Cortex of kidney (tissue), 1 donor: Measurements from ENCODE around the gene FAM50A.
"Not testable (repeated sequence)": the region's sequence is repeated elsewhere in the genome, so short reads cannot be mapped to it uniquely, and the experiment has no call there.

Experiments used
- DNase-seq: peaks from one replicate; lab custom pipeline; 2025; lab: John Stamatoyannopoulos, UW

Gene FAM50A

DNA sequence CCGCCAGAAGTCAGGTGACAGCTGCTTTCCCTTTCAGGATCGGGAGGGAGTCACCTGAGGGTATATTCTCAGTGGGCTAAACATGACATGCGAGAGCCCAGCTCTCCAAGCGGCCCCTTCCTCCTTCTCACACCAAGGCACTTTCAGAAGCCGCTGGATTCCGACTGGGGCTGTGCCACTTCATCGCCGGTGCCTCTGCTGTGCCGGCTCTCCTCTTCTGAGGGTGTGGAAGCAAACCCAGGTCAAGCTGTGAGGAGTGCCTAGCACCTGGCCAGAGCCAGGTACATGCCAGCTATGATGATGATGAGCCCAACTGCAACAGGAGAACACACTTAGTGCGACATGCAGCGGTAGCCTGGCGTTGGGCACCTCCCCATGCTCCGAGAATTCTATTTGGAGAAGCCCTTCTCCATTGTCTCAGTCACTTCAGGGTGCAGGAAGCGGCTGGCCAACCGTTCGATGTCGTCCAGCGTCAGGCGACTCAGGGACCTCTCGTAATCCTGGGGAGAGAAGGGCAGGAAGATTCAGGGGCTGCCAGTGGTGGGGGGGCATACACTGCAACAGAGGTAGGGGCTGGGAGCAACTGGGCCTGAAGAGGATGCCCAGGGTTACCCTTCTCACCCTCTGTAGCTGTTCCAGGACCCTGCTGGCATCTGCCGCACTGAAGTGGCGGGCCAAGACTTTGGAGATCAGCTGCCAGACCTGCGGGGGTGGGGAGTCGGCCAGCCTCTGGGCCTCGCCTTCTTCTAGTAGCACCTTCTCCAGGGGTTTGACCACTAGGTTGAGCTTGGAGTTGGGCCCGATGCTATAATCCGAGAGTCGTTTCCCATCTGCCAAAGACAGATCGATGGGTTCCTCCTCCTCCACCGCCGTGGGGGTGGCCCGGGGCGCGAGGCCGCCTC lies 41.5 kb downstream of the FAM50A start:
- DNase-seq: no peak

DNA sequence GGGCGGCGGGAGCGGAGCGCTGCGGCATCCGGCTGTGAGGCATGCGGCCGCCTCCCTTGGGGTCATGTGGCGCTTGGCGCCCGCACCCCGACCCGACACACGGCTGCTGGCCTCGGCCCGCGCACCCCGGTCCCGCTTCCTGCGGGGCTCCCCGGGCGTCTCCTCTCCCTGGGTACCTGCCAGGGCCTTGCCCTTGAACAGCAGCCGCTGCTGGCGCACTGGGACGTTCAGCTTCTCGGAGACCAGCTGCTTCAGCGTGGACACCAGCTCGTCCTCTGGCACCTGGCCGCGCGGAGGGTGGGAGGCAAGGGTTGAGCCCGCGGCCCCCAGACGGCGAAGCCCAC lies 42.1 kb downstream of the FAM50A start:
- DNase-seq: no peak

GRCh38 chrX:154486396-154487207 lies 42.7 kb downstream of the FAM50A start, which contains the start of gene UBL4A:
Gene UBL4A (minus strand): TSS chrX:154486615. CDS start chrX:154486584, 31 bp downstream.
- DNase-seq: no peak

DNA sequence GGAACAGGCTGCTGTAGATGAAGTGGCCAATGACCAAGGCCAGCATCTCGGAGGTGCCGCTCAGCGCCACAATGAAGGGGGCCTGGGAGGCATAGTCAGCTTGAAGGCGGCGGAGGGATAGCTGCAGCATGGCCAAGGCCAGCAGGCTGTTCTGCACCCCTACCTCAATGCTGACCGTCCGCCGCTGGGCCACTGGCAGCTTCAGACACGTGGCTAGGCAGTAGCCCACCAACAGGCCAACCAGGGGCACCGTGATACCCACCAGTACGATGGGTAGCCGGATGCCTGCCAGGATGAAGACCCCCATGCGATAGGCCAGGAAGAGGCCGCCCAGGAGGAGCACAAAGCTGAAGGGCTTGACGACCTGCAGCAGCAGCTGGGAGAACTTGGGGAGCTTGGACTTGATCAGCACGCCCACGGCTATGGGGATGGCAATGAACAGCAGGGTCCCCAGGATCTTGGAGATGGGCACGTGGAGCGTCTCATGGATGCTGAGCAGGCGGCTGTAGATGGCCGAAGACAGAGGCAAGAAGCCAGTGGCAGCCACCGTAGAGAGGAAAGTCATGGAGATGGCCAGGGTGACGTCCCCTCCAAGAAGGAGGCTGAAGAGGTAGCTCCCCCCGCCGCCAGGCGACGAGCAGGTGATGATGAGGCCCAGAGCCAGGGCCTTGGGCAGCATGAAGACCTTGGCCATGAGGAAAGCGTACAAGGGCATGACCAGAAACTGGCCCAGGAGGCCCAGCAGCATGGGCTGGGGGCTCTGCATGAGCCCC lies 43.8 kb downstream of the FAM50A start:
- DNase-seq: no peak

DNA sequence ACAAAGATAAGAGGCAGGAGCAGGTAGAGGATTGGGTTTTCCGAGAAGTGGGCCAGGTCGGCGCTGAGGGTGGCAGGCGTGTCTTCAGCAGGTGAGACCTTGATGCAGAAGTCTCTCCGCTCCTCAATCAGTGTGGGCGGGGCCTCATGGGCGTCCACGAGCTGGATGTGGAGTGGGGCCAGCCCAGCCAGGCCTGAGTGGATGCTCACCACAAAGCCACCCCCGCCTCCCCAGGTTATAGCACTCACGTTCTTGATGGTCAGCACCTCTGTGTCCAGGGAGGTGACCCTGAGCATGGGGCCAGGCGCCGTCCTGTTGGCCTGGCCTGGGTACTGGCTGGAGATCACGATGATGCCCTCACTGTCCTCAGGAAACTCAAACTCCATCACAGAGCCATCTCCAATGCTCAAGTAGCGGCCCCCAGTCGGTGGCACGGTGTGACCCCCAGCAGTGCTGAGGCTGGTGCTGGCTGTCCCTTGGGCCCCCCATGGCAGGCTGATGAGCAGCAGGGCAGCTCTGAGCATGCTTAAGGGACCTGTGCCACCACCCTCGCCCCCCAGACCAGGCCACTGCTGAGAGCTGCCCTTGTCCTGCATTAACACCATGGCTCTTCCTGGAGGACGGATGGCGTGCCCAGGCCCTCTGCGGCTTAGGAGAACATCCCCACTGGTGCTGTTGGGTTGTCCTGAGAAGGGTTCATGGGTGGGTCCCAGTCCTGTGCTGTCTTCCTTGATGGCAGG lies 44.6 kb downstream of the FAM50A start:
- DNase-seq: no peak

DNA sequence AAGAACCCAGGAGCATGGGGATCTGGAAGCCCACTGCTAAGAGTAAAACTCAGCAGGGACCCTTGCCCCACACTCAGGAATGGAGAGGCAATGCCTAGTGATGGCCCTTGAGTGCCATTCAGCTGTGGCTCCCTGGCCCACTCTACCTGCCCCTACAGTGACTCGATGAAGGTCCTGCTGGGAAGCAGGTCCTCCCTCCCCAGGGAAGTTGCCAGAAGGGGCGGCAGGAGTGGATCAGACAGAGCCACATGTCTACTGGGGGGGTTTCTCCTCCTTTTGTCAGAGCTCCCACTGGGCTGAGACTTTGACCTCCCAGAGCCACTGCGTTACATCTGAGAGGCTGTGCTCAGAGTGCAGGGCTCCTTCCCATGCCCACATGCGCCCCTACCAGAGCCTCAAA lies 45.2 kb downstream of the FAM50A start:
- no peak for DNase-seq

GRCh38 chrX:154490021-154490413 lies 46.1 kb downstream of the FAM50A start:
- DNase-seq: no peak

DNA sequence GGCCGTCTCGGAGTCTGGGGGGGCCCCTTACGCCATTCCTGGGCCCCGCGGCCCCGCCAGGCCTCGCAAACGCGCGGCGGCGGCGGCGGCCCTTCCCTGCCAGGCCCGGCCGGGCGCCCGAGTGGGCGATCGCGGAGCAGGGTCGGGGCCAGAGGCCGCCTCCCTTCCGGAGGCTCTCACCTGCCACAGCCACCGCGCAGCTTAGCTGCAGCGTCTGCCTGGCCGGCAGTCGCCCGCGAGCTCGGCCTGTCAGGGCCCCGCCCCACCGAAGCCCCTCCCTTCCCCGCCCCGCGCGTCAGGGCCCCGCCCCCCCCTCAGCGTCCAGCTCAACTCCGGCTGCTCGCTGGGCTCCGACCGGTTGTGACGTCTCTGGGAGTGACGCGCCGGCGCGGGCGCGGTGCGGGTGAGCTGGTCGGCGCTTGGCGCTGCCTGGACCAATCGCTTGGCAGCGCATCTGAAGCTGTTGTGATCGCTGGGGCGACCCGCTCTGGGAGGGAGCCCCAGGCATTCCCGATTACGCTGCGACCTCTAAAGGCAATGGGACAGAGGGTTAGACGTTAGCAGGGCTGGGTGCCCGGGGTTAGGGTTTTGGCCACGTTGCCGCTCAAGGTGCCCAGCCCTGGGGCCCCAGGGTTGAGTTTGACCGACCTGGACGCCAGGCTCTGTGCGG lies 46.6 kb downstream of the FAM50A start, which contains the start of gene SLC10A3:
TSS of gene SLC10A3 (minus strand) at position 216 of the 670 bp plus-strand sequence. CDS start 1,689 bp downstream, outside the sequence.
- DNase-seq: peak; percentile 23

- DNase-seq: no peak
Measured at GRCh38 chrX:154494715-154495114, 50.8 kb downstream of the FAM50A start.

DNA sequence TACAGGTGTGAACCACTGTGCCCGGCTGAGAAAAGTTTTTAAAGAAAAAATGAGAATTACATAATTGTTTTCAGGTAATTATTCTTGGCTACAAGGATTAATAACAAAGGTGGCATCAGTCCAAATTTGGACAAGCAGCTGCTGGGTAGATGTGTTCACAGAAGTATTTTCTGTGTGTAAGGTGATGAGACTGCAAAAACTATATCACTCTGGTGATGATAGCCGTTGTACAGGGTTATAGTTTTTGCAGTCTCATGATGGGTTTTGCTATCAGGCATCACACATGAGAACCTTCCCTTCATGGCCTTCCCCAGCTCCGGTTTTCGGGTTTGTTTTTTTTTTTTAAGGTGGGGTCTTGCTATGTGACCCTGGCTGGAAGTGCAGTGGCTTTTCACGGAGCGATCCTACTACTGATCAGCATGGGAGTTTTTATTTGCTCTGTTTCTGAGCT lies 51.6 kb downstream of the FAM50A start:
- no peak for DNase-seq

DNA sequence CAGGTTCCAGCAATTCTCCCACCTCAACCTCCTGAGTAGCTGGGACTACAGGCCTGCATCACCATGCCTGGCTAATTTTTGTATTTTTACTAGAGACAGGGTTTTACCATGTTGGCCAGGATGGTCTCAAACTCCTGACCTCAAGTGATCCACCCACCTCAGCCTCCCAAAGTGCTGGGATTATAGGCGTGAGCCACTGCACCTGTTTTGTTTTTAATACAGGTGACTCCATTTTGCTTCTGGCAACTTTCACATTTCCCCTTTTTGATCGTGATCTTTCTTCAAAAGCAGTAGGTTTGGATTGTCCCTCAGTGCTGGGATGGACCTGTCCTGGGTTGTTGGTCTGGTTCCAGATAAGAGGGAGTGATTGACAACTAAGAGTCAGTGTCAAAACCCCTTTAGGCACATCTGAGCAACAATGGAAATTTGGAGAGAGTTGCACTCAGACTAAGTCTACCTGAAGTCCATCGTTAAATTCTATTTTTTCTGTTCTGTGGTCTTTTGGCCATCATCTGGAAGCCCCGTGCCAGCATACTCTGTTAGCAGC lies 52.7 kb downstream of the FAM50A start:
- not testable (repeated sequence) for DNase-seq
